ENCODE measurements around the gene LYRM4.

LYRM4 gene

GRCh38 chr6:5271926-5272325 is 11.2 kb upstream of the LYRM4 start:
- DNase-seq: no peak
- no peak overlapping the region for H3K4me3 Mint-ChIP-seq
- H3K4me1 Mint-ChIP-seq: peaks cover 19% of the 10 kb centered on the region
- H3K36me3 Mint-ChIP-seq (ENCODE audit: low read depth): peaks cover 20% of the 10 kb centered on the region
- no peaks in the 10 kb centered on the region for H3K27me3 Mint-ChIP-seq
- H3K27ac Mint-ChIP-seq: no peak overlapping the region
- H3K9me3 Mint-ChIP-seq: peaks cover 3% of the 10 kb centered on the region
- ATAC-seq: no peak

GRCh38 chr6:5270093-5270680 is 9.4 kb upstream of the LYRM4 start:
- H3K27me3 Mint-ChIP-seq: no peaks in the 10 kb centered on the region
- no peak overlapping the region for H3K27ac Mint-ChIP-seq
- H3K9me3 Mint-ChIP-seq: peaks cover 3% of the 10 kb centered on the region

GRCh38 chr6:5266423-5266822 is 5.7 kb upstream of the LYRM4 start:
- Mint-ChIP-seq H3K9me3 (peaks cover 3% of the 10 kb centered on the region), H3K4me3 (no peak overlapping the region), H3K4me1 (peaks cover 25% of the 10 kb centered on the region), H3K27me3 (no peaks in the 10 kb centered on the region), H3K36me3 (ENCODE audit: low read depth) (peaks cover 16% of the 10 kb centered on the region), H3K27ac (peak overlapping the region; percentile 21)
- ATAC-seq (no peak), DNase-seq (no peak)

More at GRCh38 chr6:5270093-5270680, 9.4 kb upstream of the LYRM4 start:
- no peak for ATAC-seq
- peaks cover 23% of the 10 kb centered on the region for H3K36me3 Mint-ChIP-seq (ENCODE audit: low read depth)
- H3K4me1 Mint-ChIP-seq: peaks cover 28% of the 10 kb centered on the region
- DNase-seq: no peak
- H3K4me3 Mint-ChIP-seq: no peak overlapping the region

GRCh38 chr6:5261545-5262109 is 877 bp upstream of the LYRM4 start:
- Mint-ChIP-seq H3K9me3 (no peaks in the 10 kb centered on the region), H3K36me3 (ENCODE audit: low read depth) (peaks cover 26% of the 10 kb centered on the region), H3K4me1 (peaks cover 52% of the 10 kb centered on the region), H3K27me3 (no peaks in the 10 kb centered on the region), H3K27ac (peak overlapping the region; percentile 100), H3K4me3 (peak overlapping the region; percentile 92)
- ATAC-seq (no peak), DNase-seq (no peak)

GRCh38 chr6:5260111-5260620 is 584 bp downstream of the LYRM4 start:
- no peaks in the 10 kb centered on the region for H3K9me3 Mint-ChIP-seq
- H3K27ac Mint-ChIP-seq: peak overlapping the region; percentile 100
- DNase-seq: peak; percentile 69
- H3K27me3 Mint-ChIP-seq: no peaks in the 10 kb centered on the region
- H3K4me1 Mint-ChIP-seq: peaks cover 43% of the 10 kb centered on the region
- peaks cover 25% of the 10 kb centered on the region for H3K36me3 Mint-ChIP-seq (ENCODE audit: low read depth)
- peak overlapping the region; percentile 92 for H3K4me3 Mint-ChIP-seq
- peak; percentile 75 for ATAC-seq

- no peak for ATAC-seq
- no peaks in the 10 kb centered on the region for H3K9me3 Mint-ChIP-seq
- no peak for DNase-seq
These were observed 1.3 kb downstream of the LYRM4 start for GRCh38 chr6:5259428-5259827.

GRCh38 chr6:5257400-5257799 is 3.4 kb downstream of the LYRM4 start:
- Mint-ChIP-seq H3K36me3 (ENCODE audit: low read depth) (peaks cover 42% of the 10 kb centered on the region), H3K4me1 (peaks cover 32% of the 10 kb centered on the region), H3K4me3 (no peak overlapping the region), H3K27ac (no peak overlapping the region), H3K27me3 (no peaks in the 10 kb centered on the region), H3K9me3 (no peaks in the 10 kb centered on the region)
- ATAC-seq: no peak
- DNase-seq: no peak

More at GRCh38 chr6:5259428-5259827, 1.3 kb downstream of the LYRM4 start:
- Mint-ChIP-seq H3K27ac (peak overlapping the region; percentile 100), H3K27me3 (no peaks in the 10 kb centered on the region), H3K4me1 (peaks cover 40% of the 10 kb centered on the region), H3K36me3 (ENCODE audit: low read depth) (peaks cover 33% of the 10 kb centered on the region), H3K4me3 (peak overlapping the region; percentile 92)

- H3K27ac Mint-ChIP-seq: no peak overlapping the region
- H3K4me1 Mint-ChIP-seq: peaks cover 31% of the 10 kb centered on the region
- no peak for ATAC-seq
- no peaks in the 10 kb centered on the region for H3K27me3 Mint-ChIP-seq
- no peaks in the 10 kb centered on the region for H3K9me3 Mint-ChIP-seq
- peaks cover 44% of the 10 kb centered on the region for H3K36me3 Mint-ChIP-seq (ENCODE audit: low read depth)
- DNase-seq: no peak
- H3K4me3 Mint-ChIP-seq: no peak overlapping the region
These were observed 3.8 kb downstream of the LYRM4 start for GRCh38 chr6:5256952-5257351.

GRCh38 chr6:5250911-5251310 is 9.8 kb downstream of the LYRM4 start:
- H3K36me3 Mint-ChIP-seq (ENCODE audit: low read depth): peaks cover 32% of the 10 kb centered on the region
- H3K27me3 Mint-ChIP-seq: no peaks in the 10 kb centered on the region
- no peak overlapping the region for H3K4me3 Mint-ChIP-seq
- no peak for ATAC-seq
- no peaks in the 10 kb centered on the region for H3K9me3 Mint-ChIP-seq
- H3K4me1 Mint-ChIP-seq: peaks cover 2% of the 10 kb centered on the region
- no peak for DNase-seq
- no peak overlapping the region for H3K27ac Mint-ChIP-seq

GRCh38 chr6:5250451-5250850 is 10.3 kb downstream of the LYRM4 start:
- DNase-seq: no peak
- ATAC-seq: no peak
- Mint-ChIP-seq H3K27ac (no peak overlapping the region), H3K9me3 (no peaks in the 10 kb centered on the region), H3K4me3 (no peak overlapping the region), H3K4me1 (peaks cover 2% of the 10 kb centered on the region), H3K36me3 (ENCODE audit: low read depth) (peaks cover 33% of the 10 kb centered on the region), H3K27me3 (no peaks in the 10 kb centered on the region)

GRCh38 chr6:5249451-5250122 is 11.2 kb downstream of the LYRM4 start:
- Mint-ChIP-seq H3K27me3 (no peaks in the 10 kb centered on the region), H3K4me3 (no peak overlapping the region), H3K27ac (no peak overlapping the region), H3K36me3 (ENCODE audit: low read depth) (peaks cover 26% of the 10 kb centered on the region), H3K9me3 (no peaks in the 10 kb centered on the region), H3K4me1 (peaks cover 2% of the 10 kb centered on the region)
- ATAC-seq (no peak), DNase-seq (no peak)

- peaks cover 17% of the 10 kb centered on the region for H3K36me3 Mint-ChIP-seq (ENCODE audit: low read depth)
- H3K4me3 Mint-ChIP-seq: no peak overlapping the region
- H3K4me1 Mint-ChIP-seq: peaks cover 2% of the 10 kb centered on the region
- no peak overlapping the region for H3K27ac Mint-ChIP-seq
- H3K27me3 Mint-ChIP-seq: no peaks in the 10 kb centered on the region
- no peak for ATAC-seq
- no peaks in the 10 kb centered on the region for H3K9me3 Mint-ChIP-seq
- DNase-seq: no peak
These were observed 12.2 kb downstream of the LYRM4 start for GRCh38 chr6:5248302-5249098.

GRCh38 chr6:5247201-5247600 is 13.5 kb downstream of the LYRM4 start:
- no peak overlapping the region for H3K4me3 Mint-ChIP-seq
- no peaks in the 10 kb centered on the region for H3K27me3 Mint-ChIP-seq
- ATAC-seq: no peak
- DNase-seq: no peak
- H3K27ac Mint-ChIP-seq: no peak overlapping the region
- H3K4me1 Mint-ChIP-seq: peaks cover 2% of the 10 kb centered on the region
- H3K9me3 Mint-ChIP-seq: no peaks in the 10 kb centered on the region
- peaks cover 12% of the 10 kb centered on the region for H3K36me3 Mint-ChIP-seq (ENCODE audit: low read depth)
